ENCODE results near the gene SMARCE1.

DNA sequence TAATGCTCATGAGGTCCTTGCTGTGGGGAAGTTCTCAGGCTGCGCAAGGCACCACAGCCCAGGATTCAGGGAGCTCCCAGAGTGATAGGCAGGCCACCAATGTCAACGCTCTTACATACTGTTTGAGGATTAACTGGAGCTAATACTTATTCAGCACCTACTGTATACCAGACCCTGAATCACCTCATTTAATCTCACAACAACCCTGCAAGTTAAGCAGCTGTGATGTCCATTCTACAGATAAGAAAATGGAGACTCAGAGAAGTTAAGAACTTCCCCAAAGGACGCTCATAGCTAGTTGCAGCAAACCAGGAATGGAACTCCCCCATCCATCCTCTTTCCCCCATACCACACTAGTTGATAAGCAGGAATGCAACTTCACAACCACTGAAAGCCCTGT is 56.9 kb downstream of the SMARCE1 start:
- TF ChIP-seq, protein P1, sequence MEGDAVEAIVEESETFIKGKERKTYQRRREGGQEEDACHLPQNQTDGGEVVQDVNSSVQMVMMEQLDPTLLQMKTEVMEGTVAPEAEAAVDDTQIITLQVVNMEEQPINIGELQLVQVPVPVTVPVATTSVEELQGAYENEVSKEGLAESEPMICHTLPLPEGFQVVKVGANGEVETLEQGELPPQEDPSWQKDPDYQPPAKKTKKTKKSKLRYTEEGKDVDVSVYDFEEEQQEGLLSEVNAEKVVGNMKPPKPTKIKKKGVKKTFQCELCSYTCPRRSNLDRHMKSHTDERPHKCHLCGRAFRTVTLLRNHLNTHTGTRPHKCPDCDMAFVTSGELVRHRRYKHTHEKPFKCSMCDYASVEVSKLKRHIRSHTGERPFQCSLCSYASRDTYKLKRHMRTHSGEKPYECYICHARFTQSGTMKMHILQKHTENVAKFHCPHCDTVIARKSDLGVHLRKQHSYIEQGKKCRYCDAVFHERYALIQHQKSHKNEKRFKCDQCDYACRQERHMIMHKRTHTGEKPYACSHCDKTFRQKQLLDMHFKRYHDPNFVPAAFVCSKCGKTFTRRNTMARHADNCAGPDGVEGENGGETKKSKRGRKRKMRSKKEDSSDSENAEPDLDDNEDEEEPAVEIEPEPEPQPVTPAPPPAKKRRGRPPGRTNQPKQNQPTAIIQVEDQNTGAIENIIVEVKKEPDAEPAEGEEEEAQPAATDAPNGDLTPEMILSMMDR (IDR thresholded peaks at IDR 0.05; ENCODE audit: insufficient read depth, low read length, poor library complexity, severe bottlenecking) = no peak
- no peak for TF ChIP-seq EZH2phosphoT487 (conservative IDR thresholded peaks at IDR 0.05; ENCODE audit: low read length)
